HFF-Myc (cell line): ENCODE results near the gene MAB21L2.
"Not testable (repeated sequence)": the region's sequence is repeated elsewhere in the genome, so short reads cannot be mapped to it uniquely, and the experiment has no call there.

Source experiments
- DNase-seq: peaks from one replicate; pipeline ENCODE4 v3.0.0-alpha.2; 2011; ENCODE audit warnings: low read depth; ENCODE audit errors: extremely low read depth
- H3K4me3 ChIP-seq: replicated peaks from 2 replicates; pipeline ENCODE4 v1.5.1; 2011; ENCODE audit warnings: low read depth, mild to moderate bottlenecking, control low read depth, low read length
- CTCF ChIP-seq: IDR thresholded peaks from 2 replicates; pipeline ENCODE4 v1.5.1; 2012; ENCODE audit warnings: mild to moderate bottlenecking, low read depth, low read length, control low read depth; ENCODE audit errors: missing control alignments

MAB21L2 gene

DNA sequence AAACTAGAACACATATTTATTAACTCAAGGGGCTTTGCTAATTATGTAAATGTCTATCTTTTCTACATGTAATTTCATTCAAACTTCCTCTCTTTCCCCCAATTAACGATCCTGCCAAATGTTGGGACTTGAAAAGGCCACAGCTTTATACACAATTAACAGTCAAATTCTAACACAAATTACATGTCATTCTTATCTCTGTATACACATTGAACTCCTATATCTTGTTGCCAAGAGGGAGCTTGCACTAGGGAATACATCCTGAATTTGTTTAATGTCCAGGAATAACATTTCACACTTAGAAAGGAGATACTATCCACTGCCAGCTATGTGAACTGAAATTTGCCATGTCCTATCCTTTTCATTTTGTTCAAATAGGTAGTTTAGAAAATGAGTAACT is 38.9 kb upstream of the MAB21L2 start:
- DNase-seq: no peak
- H3K4me3 ChIP-seq: no peak overlapping the region
- TF ChIP-seq CTCF: no peak

GRCh38 chr4:150546286-150546685 is 35.7 kb upstream of the MAB21L2 start:
- no peak for TF ChIP-seq CTCF
- H3K4me3 ChIP-seq: no peak overlapping the region
- no peak for DNase-seq

- no peak for DNase-seq
- H3K4me3 ChIP-seq: no peak overlapping the region
- TF ChIP-seq CTCF: no peak
Observed at GRCh38 chr4:150547154-150547838, 34.7 kb upstream of the MAB21L2 start.

- H3K4me3 ChIP-seq, DNase-seq: not testable (repeated sequence)
Observed at GRCh38 chr4:150557811-150558210, 24.1 kb upstream of the MAB21L2 start.

DNA sequence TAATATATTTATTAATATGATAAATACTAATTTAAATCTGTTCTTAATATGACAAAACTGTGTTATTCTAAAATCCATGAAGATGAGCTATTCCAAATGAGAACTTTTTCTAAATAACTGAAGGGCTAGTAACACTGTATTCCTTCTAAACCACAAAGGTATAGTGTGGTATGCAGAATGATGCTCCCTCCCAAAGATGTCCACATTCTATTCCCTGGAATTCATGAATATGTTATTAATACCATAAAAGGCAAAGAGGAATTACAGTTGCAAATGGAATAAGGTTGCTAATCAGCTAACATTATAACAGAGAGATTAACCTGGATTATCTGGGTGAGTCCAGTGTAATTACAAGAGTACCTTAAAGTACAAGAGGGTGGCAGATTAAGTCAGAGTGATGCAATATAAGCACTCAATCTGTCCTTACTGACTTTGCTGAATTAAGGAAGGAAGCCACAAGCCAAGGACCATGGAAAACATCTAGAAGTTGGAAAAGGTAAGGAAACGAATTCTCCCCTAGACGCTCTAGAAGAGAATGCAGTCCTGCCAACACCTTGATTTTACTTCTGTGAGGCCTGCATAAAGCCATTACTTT is 20.7 kb upstream of the MAB21L2 start:
- no peak for TF ChIP-seq CTCF
- no peak for DNase-seq
- no peak overlapping the region for H3K4me3 ChIP-seq

DNA sequence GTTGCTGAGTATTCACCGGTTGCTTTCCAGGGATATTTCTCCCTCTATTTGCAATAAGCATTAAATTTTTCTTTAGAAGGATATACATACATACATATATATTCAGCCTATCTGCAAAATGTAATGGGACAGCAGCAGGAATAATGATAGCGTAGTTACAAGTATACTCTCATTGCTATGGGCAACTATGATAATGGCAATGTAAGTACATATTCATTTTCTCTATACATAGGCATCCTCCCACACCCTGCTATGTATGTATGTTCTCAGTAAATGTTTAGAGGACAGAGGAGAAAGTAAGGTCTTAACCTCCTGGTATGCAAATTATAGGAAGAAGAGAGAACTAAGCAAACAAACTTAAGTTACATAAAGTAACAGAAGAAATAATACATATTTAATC is 19.7 kb upstream of the MAB21L2 start:
- no peak overlapping the region for H3K4me3 ChIP-seq
- no peak for DNase-seq
- no peak for TF ChIP-seq CTCF

GRCh38 chr4:150562751-150563150 is 19.2 kb upstream of the MAB21L2 start:
- TF ChIP-seq CTCF: no peak
- no peak for DNase-seq
- no peak overlapping the region for H3K4me3 ChIP-seq

- DNase-seq, H3K4me3 ChIP-seq: not testable (repeated sequence)
Observed at GRCh38 chr4:150564967-150565366, 17.0 kb upstream of the MAB21L2 start.
